GM12878 (cell line): ENCODE measurements around the gene LAMA5. TPM values are rescaled to one million over a fixed set of nuclear protein-coding genes. Genes with fewer than 3 reads are reported as not detected.

Experiments
- ATAC-seq: fragments of 200-7000 bp; cut with Tn5 transposase; 3 replicates; pipeline ENCODE4 v1.9.1; 2020; ENCODE audit warnings: mild to moderate bottlenecking, moderate library complexity
- BruUV-seq: library from RNA; stranded (reverse); fragments of 400-500 nt; replicated peaks from 2 replicates; lab custom pipeline; 2021; lab: Mats Ljungman, UMichigan
- CTCF ChIA-PET: fragments of 300-600 bp; sonication (Branson Sonifier 250); formaldehyde crosslinking; extraction: SDS; loops from one replicate; lab custom pipeline; 2021; ENCODE audit warnings: inconsistent platforms; lab: Yijun Ruan, JAX
- POLR2A ChIA-PET: fragments of 350-600 bp; formaldehyde crosslinking; extraction: SDS; loops from one replicate; lab custom pipeline; 2021; ENCODE audit warnings: inconsistent platforms; lab: Charles Lee
- RAD21 ChIA-PET: fragments of 300-600 bp; sonication (Branson Sonifier 250); formaldehyde crosslinking; loops from one replicate; lab custom pipeline; 2023; ENCODE audit warnings: antibody characterized with exemption; ENCODE audit not compliant: unreplicated experiment; lab: Charles Lee
- SMC1A ChIA-PET: fragments of 300-600 bp; sonication (Branson Sonifier 250); formaldehyde crosslinking; loops from one replicate; lab custom pipeline; 2023; ENCODE audit not compliant: unreplicated experiment, uncharacterized antibody; lab: Charles Lee
- DNase-seq: peaks from one replicate; pipeline ENCODE4 v3.0.0-alpha.2; 2011; ENCODE audit warnings: low read depth, low spot score
- FAIRE-seq: peaks from 3 replicates; lab custom pipeline; 2011; peaks lifted over from hg19 to GRCh38; lab: Jason Lieb, UNC
- H2AFZ ChIP-seq: 2 replicates; pipeline ENCODE4 v1.6.0; 2011; ENCODE audit warnings: low read depth, low read length, control low read depth; ENCODE audit not compliant: control insufficient read depth
- H3K27ac ChIP-seq: 2 replicates; pipeline ENCODE4 v1.5.1; 2011; ENCODE audit warnings: control low read depth; ENCODE audit not compliant: control insufficient read depth, insufficient read depth
- H3K27me3 ChIP-seq, 2 experiments: replicated peaks in 1 of 2; 2 replicates each; pipeline versions ENCODE4 v1.6.0 to v1.6.1; 2011; ENCODE audit warnings: low read length in 1 of 2; ENCODE audit not compliant: control insufficient read depth in 2 of 2, insufficient read depth in 2 of 2
- H3K36me3 ChIP-seq, 2 experiments: 2 replicates each; pipeline ENCODE4 v1.5.1; 2011; ENCODE audit warnings: low read length in 1 of 2; ENCODE audit not compliant: control insufficient read depth in 2 of 2, insufficient read depth in 2 of 2
- H3K4me1 ChIP-seq: 2 replicates; pipeline ENCODE4 v1.6.1; 2011; ENCODE audit warnings: mild to moderate bottlenecking, low read length, moderate library complexity, mixed read lengths; ENCODE audit not compliant: control insufficient read depth, insufficient read depth
- H3K4me2 ChIP-seq: 2 replicates; pipeline ENCODE4 v1.6.0; 2011; ENCODE audit warnings: control low read depth; ENCODE audit not compliant: control insufficient read depth, insufficient read depth
- H3K4me3 ChIP-seq: fragments of 200-600 bp; sonication (generic); 2 replicates; pipeline ENCODE4 v1.5.1; 2016
- H3K79me2 ChIP-seq: 2 replicates; pipeline ENCODE4 v1.6.0; 2011; ENCODE audit warnings: low read length; ENCODE audit not compliant: control insufficient read depth, insufficient read depth
- H3K9ac ChIP-seq: 2 replicates; pipeline ENCODE4 v1.8.0; 2011; ENCODE audit warnings: low read length, control low read depth, mixed read lengths; ENCODE audit not compliant: control insufficient read depth, insufficient read depth
- H3K9me3 ChIP-seq: replicated peaks from 3 replicates; pipeline ENCODE4 v1.5.1; 2011; ENCODE audit warnings: mild to moderate bottlenecking, low read length; ENCODE audit not compliant: control insufficient read depth, insufficient read depth
- H4K20me1 ChIP-seq: 2 replicates; pipeline ENCODE4 v1.6.0; 2011; ENCODE audit not compliant: control insufficient read depth, insufficient read depth
- ASH2L ChIP-seq: fragments of 300-600, 200-600 bp; sonication (generic); IDR thresholded peaks from 2 replicates; pipeline ENCODE4 v1.6.1; 2017; ENCODE audit warnings: low read depth, mild to moderate bottlenecking, borderline replicate concordance
- CBX3 ChIP-seq: fragments of 200-600 bp; sonication (generic); IDR thresholded peaks from 2 replicates; pipeline ENCODE4 v1.6.1; 2016; ENCODE audit warnings: low read depth, borderline replicate concordance
- MTA2 ChIP-seq: fragments of 450-650 bp; IDR thresholded peaks from 2 replicates; pipeline ENCODE4 v1.6.1; 2016; ENCODE audit warnings: low read depth, mild to moderate bottlenecking, moderate library complexity
- MXI1 ChIP-seq: fragments of 150-350 bp; IDR thresholded peaks from 2 replicates; pipeline ENCODE4 v1.6.1; 2011; ENCODE audit warnings: low read depth, mild to moderate bottlenecking, inconsistent platforms, low read length, improper control_type of control experiment
- NR2C1 ChIP-seq: fragments of 450-650 bp; IDR thresholded peaks from 2 replicates; pipeline ENCODE4 v1.6.1; 2017; ENCODE audit warnings: antibody characterized with exemption, mild to moderate bottlenecking, moderate library complexity
- SMARCA5 ChIP-seq: fragments of 450-650 bp; IDR thresholded peaks from 2 replicates; pipeline ENCODE4 v1.6.1; 2017; ENCODE audit warnings: mild to moderate bottlenecking
- WGBS: methylation state at CpG from one replicate; pipeline ENCODE4 v1.1.6; 2016; ENCODE audit warnings: low lambda C conversion rate; ENCODE audit not compliant: insufficient replicate concordance, insufficient coverage; ENCODE audit errors: missing lambda C conversion rate; 5-methylcytosine and 5-hydroxymethylcytosine counted together
- in situ Hi-C: fragments of 300-500 bp; cut with MboI; formaldehyde crosslinking; loops from 9 replicates; pipeline ENCODE4 v1.14.3; 2018; ENCODE audit warnings: mixed read lengths
- intact Hi-C: fragments of 100-400 bp; cut with micrococcal nuclease; formaldehyde crosslinking; loops from one replicate; pipeline ENCODE4 v1.14.2; 2022; ENCODE audit not compliant: unreplicated experiment
- polyA plus RNA-seq, 11 experiments: library from polyadenylated mRNA; depleted of rRNA in 4 of 11; unstranded in 6 of 11; stranded (reverse) in 5 of 11; fragments of >200 nt; fragmentation: Nextera tagmentation in 4 of 11; fragmentation: Illumina TruSeq in 1 of 11; extraction: Ambion mirVana in 4 of 11; extraction: Trizol in 1 of 11; gene quantifications; 1 replicate in 1 of 11; 2 replicates in 10 of 11; pipeline versions ENCODE4 v1.2.1 to v1.2.3, GENCODE V29; 2011 to 2016; ENCODE audit warnings: inconsistent platforms in 2 of 11, missing spikeins in 2 of 11, low read depth in 1 of 11
- total RNA-seq, 4 experiments: library from RNA; depleted of rRNA in 3 of 4; stranded (reverse); fragments of >200 nt in 3 of 4; fragmentation: Illumina TruSeq in 1 of 4; extraction: Trizol in 1 of 4; gene quantifications; 2 replicates each; pipeline versions ENCODE4 v1.2.1 to v1.2.3, GENCODE V29; 2013 to 2021
- TF ChIP-seq, protein P1 (sequence below): IDR thresholded peaks from 2 replicates; pipeline ENCODE4 v1.6.1; 2011; ENCODE audit warnings: low read depth, mild to moderate bottlenecking, low read length, moderate library complexity, borderline replicate concordance; ENCODE audit errors: extremely low read depth
- TF ChIP-seq, protein P2 (sequence below): fragments of 450-650 bp; IDR thresholded peaks from 2 replicates; pipeline ENCODE4 v1.6.1; 2014; ENCODE audit warnings: mild to moderate bottlenecking
- TF ChIP-seq, protein P3 (sequence below): fragments of 450-650 bp; formaldehyde crosslinking; IDR thresholded peaks from 2 replicates; pipeline ENCODE4 v1.4.0; 2020; ENCODE audit warnings: mild to moderate bottlenecking, moderate library complexity
- TF ChIP-seq, protein P4 (sequence below): fragments of 450-650 bp; IDR thresholded peaks from 2 replicates; pipeline ENCODE4 v1.6.1; 2018; ENCODE audit warnings: borderline replicate concordance, mild to moderate bottlenecking; ENCODE audit not compliant: partially characterized antibody

LAMA5 gene
- total and polyA plus RNA-seq, 10 of the 15 experiments (the other 5 are each of a cell fraction or from before 2014, with no cell fraction given) = 0.09 to 3.1 (median 1.6) TPM; not detected in 3

DNA sequence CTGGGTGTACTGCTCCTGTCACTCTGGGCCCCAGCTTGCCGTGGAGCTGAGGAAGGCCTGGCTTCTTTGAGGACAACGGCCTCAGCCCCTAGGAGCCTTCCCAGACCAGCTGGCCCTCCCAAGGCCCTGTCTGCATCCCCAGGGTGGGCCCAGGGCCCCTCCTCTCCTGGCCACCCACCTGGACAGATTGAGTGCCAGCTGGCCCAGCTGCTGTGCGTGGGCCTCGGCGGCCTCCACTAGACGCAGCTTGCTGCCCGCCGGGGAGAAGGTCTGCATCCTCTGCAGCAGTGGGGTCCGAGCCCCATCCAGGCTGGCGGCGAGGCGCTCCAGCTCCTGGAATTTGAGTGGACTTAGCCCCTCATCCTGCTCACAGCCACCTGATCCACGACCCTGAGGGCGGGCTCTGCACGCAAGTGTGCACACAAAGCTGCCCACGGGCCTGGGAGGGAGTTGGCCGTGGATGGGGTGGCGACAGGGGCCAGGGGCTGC, 49.9 kb downstream of the LAMA5 start:
- CTCF ChIA-PET = interaction anchor here (0.6 kb wide), 1 partner anchor 14 kb away, joined by 3 read pairs; the partner anchor contains the start of gene ADRM1
- POLR2A ChIA-PET = no interaction called here
- FAIRE-seq (no peak), DNase-seq (no peak), ATAC-seq (no peak)
- Histone ChIP-seq H3K79me2 (no peaks in the 10 kb centered on the region), H3K9me3 (no peaks in the 10 kb centered on the region; the same call in 2 of the 3 replicates), H3K27ac (no peak overlapping the region), H3K9ac (no peak overlapping the region), H3K36me3 (no peaks in the 10 kb centered on the region; a peak in 1 of 4 replicates), H3K4me2 (no peak overlapping the region), H3K4me3 (no peak overlapping the region), H3K27me3 (no peaks in the 10 kb centered on the region), H2AFZ (no peak overlapping the region), H4K20me1 (no peaks in the 10 kb centered on the region), H3K4me1 (no peaks in the 10 kb centered on the region)
- WGBS = 79% methylated on average over 17 of the region's 18 CpGs
- in situ Hi-C loops = no loop called here
- TF ChIP-seq, protein P1, sequence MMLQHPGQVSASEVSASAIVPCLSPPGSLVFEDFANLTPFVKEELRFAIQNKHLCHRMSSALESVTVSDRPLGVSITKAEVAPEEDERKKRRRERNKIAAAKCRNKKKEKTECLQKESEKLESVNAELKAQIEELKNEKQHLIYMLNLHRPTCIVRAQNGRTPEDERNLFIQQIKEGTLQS = no peak
- no peak for TF ChIP-seq SMARCA5
- TF ChIP-seq MXI1 = no peak
- no peak for TF ChIP-seq ASH2L
- TF ChIP-seq, protein P2, sequence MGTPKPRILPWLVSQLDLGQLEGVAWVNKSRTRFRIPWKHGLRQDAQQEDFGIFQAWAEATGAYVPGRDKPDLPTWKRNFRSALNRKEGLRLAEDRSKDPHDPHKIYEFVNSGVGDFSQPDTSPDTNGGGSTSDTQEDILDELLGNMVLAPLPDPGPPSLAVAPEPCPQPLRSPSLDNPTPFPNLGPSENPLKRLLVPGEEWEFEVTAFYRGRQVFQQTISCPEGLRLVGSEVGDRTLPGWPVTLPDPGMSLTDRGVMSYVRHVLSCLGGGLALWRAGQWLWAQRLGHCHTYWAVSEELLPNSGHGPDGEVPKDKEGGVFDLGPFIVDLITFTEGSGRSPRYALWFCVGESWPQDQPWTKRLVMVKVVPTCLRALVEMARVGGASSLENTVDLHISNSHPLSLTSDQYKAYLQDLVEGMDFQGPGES = no peak
- TF ChIP-seq CBX3 = no peak
- TF ChIP-seq, protein P3, sequence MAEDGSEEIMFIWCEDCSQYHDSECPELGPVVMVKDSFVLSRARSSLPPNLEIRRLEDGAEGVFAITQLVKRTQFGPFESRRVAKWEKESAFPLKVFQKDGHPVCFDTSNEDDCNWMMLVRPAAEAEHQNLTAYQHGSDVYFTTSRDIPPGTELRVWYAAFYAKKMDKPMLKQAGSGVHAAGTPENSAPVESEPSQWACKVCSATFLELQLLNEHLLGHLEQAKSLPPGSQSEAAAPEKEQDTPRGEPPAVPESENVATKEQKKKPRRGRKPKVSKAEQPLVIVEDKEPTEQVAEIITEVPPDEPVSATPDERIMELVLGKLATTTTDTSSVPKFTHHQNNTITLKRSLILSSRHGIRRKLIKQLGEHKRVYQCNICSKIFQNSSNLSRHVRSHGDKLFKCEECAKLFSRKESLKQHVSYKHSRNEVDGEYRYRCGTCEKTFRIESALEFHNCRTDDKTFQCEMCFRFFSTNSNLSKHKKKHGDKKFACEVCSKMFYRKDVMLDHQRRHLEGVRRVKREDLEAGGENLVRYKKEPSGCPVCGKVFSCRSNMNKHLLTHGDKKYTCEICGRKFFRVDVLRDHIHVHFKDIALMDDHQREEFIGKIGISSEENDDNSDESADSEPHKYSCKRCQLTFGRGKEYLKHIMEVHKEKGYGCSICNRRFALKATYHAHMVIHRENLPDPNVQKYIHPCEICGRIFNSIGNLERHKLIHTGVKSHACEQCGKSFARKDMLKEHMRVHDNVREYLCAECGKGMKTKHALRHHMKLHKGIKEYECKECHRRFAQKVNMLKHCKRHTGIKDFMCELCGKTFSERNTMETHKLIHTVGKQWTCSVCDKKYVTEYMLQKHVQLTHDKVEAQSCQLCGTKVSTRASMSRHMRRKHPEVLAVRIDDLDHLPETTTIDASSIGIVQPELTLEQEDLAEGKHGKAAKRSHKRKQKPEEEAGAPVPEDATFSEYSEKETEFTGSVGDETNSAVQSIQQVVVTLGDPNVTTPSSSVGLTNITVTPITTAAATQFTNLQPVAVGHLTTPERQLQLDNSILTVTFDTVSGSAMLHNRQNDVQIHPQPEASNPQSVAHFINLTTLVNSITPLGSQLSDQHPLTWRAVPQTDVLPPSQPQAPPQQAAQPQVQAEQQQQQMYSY (CRISPR knock-in tag) = no peak
- no peak for TF ChIP-seq MTA2
- no peak for TF ChIP-seq NR2C1
- TF ChIP-seq, protein P4, sequence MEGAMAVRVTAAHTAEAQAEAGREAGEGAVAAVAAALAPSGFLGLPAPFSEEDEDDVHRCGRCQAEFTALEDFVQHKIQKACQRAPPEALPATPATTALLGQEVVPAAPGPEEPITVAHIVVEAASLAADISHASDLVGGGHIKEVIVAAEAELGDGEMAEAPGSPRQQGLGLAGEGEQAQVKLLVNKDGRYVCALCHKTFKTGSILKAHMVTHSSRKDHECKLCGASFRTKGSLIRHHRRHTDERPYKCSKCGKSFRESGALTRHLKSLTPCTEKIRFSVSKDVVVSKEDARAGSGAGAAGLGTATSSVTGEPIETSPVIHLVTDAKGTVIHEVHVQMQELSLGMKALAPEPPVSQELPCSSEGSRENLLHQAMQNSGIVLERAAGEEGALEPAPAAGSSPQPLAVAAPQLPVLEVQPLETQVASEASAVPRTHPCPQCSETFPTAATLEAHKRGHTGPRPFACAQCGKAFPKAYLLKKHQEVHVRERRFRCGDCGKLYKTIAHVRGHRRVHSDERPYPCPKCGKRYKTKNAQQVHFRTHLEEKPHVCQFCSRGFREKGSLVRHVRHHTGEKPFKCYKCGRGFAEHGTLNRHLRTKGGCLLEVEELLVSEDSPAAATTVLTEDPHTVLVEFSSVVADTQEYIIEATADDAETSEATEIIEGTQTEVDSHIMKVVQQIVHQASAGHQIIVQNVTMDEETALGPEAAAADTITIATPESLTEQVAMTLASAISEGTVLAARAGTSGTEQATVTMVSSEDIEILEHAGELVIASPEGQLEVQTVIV = no peak
- RAD21 ChIA-PET = no interaction called here
- SMC1A ChIA-PET = no interaction called here
- BruUV-seq = no TSS peak
- intact Hi-C loops = no loop called here
